ENCODE measurements around the gene AASS. TPM values are rescaled to one million over a fixed set of nuclear protein-coding genes. Genes with fewer than 3 reads are reported as not detected.

AASS gene
- polyA plus RNA-seq, 2 of the 4 experiments (the other 2 are of a cell fraction), result 0.04 to 0.21 TPM

GRCh38 chr7:122055073-122055472 is 89.0 kb downstream of the AASS start:
- DNase-seq (ENCODE audit: low read depth in 1 of 2, low spot score in 1 of 2) (no peak), FAIRE-seq (no peak), ATAC-seq (no peak)
- Histone ChIP-seq H3K27ac (no peak overlapping the region), H3K4me2 (no peak overlapping the region), H3K4me3 (no peak overlapping the region), H3K4me1 (no peaks in the 10 kb centered on the region), H3K9me3 (no peaks in the 10 kb centered on the region)
- WGBS (ENCODE audit: missing lambda C conversion rate), result 0% methylated on average over 1 of the region's 1 CpG
- ChIA-PET POLR2A (no interaction called here), CTCF (interaction anchor here (1.5 kb wide), 1 partner anchor 10 kb away, joined by 3 read pairs; no protein-coding TSS in a partner anchor)
- TF ChIP-seq BCL3 (IDR thresholded peaks at IDR 0.05), result no peak
- no peak for TF ChIP-seq RAD21 (conservative IDR thresholded peaks at IDR 0.05 in 1 of 2, IDR thresholded peaks at IDR 0.05 in 1 of 2)
- no peak for TF ChIP-seq MAFK (IDR thresholded peaks at IDR 0.05; ENCODE audit: partially characterized antibody)
- TF ChIP-seq EHMT2 (IDR thresholded peaks at IDR 0.05; ENCODE audit: low read depth), result no peak
- TF ChIP-seq SMC3 (IDR thresholded peaks at IDR 0.05), result no peak
- TF ChIP-seq ESRRA (IDR thresholded peaks at IDR 0.05; ENCODE audit: borderline replicate concordance, low read length), result no peak
- TF ChIP-seq CBX2 (IDR thresholded peaks at IDR 0.05; ENCODE audit: borderline replicate concordance, low read depth), result no peak
- no peak for TF ChIP-seq KDM5A (IDR thresholded peaks at IDR 0.05)
- no peak for TF ChIP-seq CHD2 (IDR thresholded peaks at IDR 0.05; ENCODE audit: low read length, partially characterized antibody)
- no peak for TF ChIP-seq EHF (CRISPR knock-in tag; IDR thresholded peaks at IDR 0.05)
- TF ChIP-seq CEBPB (IDR thresholded peaks at IDR 0.05), result no peak
- TF ChIP-seq HMGXB4 (CRISPR knock-in tag; IDR thresholded peaks at IDR 0.05; ENCODE audit: borderline replicate concordance), result no peak
- TF ChIP-seq TFCP2L1 (CRISPR knock-in tag; IDR thresholded peaks at IDR 0.05), result no peak

GRCh38 chr7:122054393-122054792 is 89.7 kb downstream of the AASS start:
- H3K9me3 ChIP-seq, result no peaks in the 10 kb centered on the region
- DNase-seq (ENCODE audit: low read depth in 1 of 2, low spot score in 1 of 2), result no peak
- FAIRE-seq, result no peak
- H3K4me2 ChIP-seq, result no peak overlapping the region
- ChIA-PET CTCF (interaction anchor here (1.5 kb wide), 1 partner anchor 9 kb away, joined by 3 read pairs; no protein-coding TSS in a partner anchor), POLR2A (no interaction called here)
- no peak overlapping the region for H3K4me3 ChIP-seq
- ATAC-seq, result no peak
- no peak overlapping the region for H3K27ac ChIP-seq
- WGBS (ENCODE audit: missing lambda C conversion rate), result 3% methylated on average over 1 of the region's 1 CpG
- no peak for TF ChIP-seq EHMT2 (IDR thresholded peaks at IDR 0.05; ENCODE audit: low read depth)
- TF ChIP-seq EP300 (IDR thresholded peaks at IDR 0.05), result no peak
- TF ChIP-seq HDAC2 (IDR thresholded peaks at IDR 0.05), result no peak
- TF ChIP-seq ELK1 (IDR thresholded peaks at IDR 0.05; ENCODE audit: low read depth, low read length), result no peak
- no peak for TF ChIP-seq CBX8 (IDR thresholded peaks at IDR 0.05)
- no peak for TF ChIP-seq ATOH8 (CRISPR knock-in tag; IDR thresholded peaks at IDR 0.05; ENCODE audit: low read depth)
- TF ChIP-seq RCOR1 (IDR thresholded peaks at IDR 0.05; ENCODE audit: low read depth, low read length), result no peak
- TF ChIP-seq CBX2 (IDR thresholded peaks at IDR 0.05; ENCODE audit: borderline replicate concordance, low read depth), result no peak
- no peaks in the 10 kb centered on the region for H3K4me1 ChIP-seq

- ATAC-seq, result no peak
- Histone ChIP-seq H3K4me3 (no peak overlapping the region), H3K4me2 (no peak overlapping the region), H3K27ac (no peak overlapping the region), H3K4me1 (no peaks in the 10 kb centered on the region), H3K9me3 (no peaks in the 10 kb centered on the region)
- POLR2A ChIA-PET, result no interaction called here
- 24% methylated on average over 3 of the region's 3 CpGs for WGBS (ENCODE audit: missing lambda C conversion rate)
- no peak for FAIRE-seq
- CTCF ChIA-PET, result no interaction called here
- no peak for TF ChIP-seq CBX8 (IDR thresholded peaks at IDR 0.05)
- no peak for TF ChIP-seq HOXB5 (CRISPR knock-in tag; IDR thresholded peaks at IDR 0.05)
- no peak for DNase-seq (ENCODE audit: low read depth in 1 of 2, low spot score in 1 of 2)
These were observed 97.6 kb downstream of the AASS start for GRCh38 chr7:122046402-122046801.

Measured in A549 (cell line).